HG02885 (cell line): ENCODE data around the gene TTC9C.
A peak's percentile ranks its signal among the peaks of the same experiment; 100 is the strongest.
"Not testable (repeated sequence)": the region's sequence is repeated elsewhere in the genome, so short reads cannot be mapped to it uniquely, and the experiment has no call there.

Experiments
- ATAC-seq: cut with Tn5 transposase; IDR thresholded peaks from one replicate; pipeline ENCODE4 v1.9.1; 2021; ENCODE audit warnings: mild to moderate bottlenecking; ENCODE audit not compliant: unreplicated experiment, poor library complexity

Gene TTC9C

DNA sequence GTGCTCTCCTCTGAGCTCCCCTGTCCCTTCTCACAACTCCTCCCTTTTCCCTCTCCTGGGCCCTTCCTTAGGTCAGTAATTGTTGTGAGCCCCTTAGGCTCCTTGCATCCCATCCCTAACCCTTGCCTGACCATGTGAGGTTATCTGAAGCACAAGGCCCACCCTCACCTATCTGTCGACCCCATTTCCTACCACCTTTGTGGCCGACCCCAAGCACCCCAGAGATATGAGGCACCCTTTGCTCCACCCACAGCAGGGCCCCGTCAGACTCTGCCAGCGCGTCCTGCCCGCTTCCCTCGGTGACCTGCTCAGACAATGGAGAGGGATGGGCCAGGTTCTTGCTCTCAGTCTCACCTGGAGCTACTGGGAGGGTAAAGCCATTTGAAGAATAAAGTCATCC is 19.5 kb upstream of the TTC9C start:
- ATAC-seq = no peak

DNA sequence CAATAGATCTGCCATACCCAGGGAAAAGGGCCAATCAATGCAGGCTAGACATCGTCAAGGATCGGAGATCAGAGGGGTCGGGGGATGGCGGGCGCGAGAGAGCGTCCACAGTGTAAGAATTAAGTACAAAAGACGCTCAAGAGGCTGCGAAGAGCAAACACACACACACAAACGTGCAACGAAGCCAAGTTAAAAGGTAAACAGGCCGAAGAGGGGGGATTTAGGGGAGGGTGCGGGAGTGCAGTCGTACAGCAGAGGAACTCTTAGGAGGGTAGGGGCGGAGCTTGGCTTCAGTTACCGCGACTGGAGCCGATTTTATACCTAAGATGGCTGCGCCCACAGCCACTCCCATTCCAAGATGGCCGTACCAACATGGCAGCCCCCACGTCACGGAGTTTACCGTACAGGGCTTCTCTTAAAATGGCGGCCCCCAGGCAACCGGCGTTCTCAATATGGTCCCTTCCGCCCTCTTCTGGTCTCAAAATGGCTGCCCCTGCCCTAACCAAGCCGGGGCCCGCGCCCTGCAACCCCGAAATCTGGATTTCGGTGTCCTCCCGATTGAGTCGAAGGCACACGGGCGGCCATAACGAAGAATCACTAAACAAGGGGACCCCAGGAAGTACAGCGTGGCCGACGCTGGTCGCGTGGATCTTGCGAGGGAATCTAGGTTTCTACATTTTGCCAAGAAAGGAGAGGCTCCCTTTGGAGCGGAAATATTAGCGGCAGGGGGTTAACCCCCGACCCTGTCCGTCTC is 18.9 kb upstream of the TTC9C start:
- peak; percentile 77 for ATAC-seq

DNA sequence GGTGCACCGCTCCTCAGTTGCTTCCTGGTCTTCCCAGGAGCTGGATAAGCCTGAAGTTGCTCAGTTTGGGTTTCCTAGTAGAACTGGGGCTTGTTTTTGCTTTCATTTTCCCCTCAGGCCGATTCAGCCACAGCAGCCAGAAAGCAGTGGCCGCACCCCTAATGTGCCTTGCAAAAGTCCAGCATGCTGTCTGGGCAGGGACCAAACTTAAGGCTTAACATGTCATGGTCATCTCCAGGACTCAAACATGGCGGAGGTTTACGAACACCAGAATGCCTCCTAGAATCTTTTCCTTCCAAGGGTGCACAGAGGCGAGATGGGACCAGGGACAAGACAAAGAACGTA is 18.3 kb upstream of the TTC9C start:
- ATAC-seq = no peak

DNA sequence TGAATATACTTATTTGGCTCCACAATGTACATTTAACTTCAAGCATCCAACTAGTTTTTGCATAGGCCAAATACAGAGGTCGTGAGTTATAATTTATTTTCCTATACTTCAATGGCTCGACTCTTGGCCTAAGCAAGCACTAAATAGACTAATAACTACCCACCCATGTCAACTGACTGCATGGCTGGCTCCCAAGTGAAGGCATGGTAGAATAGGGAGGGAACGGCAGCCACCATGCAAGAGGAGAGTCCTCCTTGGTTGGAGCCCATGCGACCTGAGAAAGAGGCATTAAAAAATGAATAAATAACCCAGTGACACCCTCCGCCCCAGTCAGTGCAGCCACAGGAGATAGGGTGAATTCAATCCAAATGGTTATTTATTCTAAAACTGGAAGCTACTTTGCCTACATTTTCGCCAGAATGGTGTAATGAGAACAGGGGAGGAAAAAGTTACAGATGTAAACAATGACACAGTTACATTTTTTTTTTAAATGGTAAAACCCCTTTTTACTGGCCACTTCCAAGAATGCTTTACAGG is 15.9 kb upstream of the TTC9C start:
- ATAC-seq = no peak

DNA sequence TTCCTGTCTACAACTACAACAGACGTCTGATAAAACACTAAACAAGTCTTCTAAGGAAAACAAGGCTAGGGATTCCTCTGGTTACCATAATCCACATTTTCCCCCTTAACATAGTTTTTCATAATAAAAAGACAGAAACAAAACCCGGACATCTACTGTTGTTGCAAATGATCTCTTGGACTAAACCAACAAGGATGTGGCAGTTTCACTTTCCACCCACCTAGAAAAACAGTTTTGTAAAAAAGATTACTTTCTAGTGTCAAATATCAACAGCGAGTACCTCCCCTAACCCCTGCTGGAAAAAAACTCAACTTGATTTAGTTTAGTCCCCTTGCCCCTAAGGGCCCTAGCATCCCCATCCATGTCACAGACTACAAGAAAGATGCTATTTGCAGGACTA is 15.4 kb upstream of the TTC9C start:
- no peak for ATAC-seq

DNA sequence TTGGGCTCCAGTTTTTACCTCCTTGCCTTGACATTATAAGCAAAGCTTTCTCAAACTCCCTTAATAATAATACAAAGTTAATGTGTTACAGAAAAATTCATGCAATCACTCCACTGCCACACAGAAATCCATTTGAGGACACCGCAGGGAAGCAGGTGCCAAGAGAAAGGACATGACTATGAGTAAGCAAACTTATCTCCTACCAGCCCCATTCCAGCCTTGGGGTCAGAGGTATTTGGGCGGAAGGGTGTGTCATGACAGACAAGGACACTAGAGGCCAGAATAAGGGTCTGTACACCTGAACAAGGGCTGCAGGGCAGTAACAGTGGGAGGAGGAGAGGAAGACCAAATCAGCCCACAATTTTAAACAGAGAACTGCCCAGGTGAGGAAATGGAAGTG is 14.9 kb upstream of the TTC9C start:
- no peak for ATAC-seq

DNA sequence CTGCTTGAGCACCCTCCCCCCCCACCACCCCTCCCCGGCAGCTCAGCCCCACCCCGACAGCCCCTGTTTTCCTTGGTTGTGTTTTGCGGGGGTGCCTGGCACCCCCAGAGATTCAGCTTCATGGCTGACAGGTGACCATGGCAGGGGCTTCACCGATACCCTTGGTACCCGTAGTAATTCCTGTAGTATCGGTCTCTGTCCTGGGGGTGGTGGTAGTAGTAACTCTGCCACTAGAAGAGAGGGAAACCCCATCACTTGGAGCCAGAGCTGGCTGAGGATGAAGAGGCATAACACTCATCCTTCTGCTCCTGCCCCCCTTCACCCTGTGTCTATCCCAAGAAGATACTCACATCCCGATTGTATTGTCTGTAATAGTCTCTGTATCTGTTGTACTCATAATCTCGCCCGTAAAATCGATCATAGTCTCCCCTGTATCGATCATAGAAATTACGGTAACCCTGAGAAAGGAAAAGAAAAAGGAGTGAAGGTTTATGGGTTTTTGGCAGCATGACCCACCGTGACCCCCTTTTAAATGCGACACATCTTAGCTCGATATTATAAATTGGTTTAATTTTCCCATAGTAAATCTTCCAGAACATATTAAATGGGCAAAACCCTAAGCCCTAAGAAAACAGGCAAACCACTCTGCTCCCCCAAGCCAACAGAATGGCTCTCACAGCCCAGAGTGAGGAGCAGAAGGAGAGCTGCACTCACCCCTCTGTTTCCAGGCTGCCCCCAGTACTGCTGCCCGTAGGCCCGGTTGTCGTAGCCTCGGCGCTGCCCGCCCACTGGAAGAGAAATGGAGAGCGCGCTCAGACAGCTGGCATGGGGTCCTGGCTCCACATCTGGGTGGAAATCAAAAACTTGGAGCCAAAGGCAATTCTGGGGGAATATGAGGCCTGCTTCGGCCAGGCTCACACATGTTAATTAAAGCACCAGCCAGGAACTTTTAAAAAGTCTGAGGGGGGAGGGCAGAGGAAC is 12.8 kb upstream of the TTC9C start:
- no peak for ATAC-seq

DNA sequence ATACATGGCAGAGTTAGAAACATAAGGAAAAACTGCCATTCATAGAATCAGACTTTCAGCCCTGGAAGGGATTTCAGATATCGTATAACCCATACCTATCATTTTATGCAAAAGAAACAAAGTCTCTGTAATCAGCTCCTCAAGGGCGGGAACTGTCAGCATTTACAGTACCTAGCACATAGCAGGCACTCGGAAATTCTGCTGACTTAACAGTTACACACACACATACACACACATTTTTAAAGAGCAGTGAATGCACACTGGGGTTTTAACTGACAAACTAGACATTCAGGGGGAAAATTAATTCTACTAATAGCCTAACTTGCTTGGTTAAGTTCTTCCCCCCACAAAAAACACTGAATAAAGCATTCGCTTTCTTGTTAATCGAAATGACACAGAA is 12.1 kb upstream of the TTC9C start:
- no peak for ATAC-seq

DNA sequence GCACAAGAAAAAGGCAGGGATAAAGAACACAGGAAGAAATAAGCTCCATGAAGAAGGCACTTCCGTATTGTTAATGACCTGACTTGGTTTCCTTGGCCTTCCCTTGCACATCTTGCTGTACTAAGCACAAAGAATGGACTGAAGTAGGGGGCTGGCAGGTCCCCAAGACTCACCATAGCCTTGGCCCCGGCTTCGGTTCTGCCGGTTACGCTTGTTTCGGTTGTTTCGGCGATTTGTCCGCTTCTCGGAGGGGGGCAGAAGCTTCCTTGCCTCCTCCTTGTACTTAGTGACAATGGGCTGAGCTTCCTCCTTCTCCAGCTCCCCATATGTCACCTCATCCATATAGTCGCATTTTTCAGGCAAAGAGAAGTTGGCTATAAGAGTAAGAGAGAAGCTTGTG is 11.5 kb upstream of the TTC9C start:
- no peak for ATAC-seq

DNA sequence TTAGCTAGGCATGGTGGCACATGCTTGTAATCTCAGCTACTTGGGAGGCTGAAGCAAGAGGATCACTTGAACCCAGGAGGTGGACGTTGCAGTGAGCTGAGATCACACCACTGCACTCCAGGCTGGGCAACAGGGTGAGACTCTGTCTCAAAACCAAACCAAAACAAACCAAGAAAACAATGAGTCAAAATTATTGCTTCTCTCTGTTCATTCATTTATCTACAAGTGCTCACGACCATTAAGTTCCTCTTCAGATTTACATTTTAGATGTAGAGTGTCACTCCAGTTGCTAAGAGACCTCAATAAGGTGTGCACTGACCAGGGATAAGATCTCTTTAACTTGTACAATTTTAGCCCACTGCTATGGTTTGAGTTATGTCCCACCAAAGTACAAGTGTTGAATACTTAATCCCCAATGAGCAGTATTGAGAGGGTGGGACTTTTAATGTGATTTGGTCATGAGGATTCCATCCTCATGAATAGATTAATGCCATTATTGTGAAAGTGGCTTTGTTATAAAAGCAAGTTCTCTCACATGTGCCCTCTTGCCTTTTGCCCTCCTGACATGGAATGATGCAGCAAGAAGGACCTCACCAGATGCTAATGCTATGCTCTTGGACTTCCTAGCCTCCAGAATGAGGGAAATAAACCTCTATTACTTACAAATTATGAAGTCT is 8.8 kb upstream of the TTC9C start:
- ATAC-seq = no peak

DNA sequence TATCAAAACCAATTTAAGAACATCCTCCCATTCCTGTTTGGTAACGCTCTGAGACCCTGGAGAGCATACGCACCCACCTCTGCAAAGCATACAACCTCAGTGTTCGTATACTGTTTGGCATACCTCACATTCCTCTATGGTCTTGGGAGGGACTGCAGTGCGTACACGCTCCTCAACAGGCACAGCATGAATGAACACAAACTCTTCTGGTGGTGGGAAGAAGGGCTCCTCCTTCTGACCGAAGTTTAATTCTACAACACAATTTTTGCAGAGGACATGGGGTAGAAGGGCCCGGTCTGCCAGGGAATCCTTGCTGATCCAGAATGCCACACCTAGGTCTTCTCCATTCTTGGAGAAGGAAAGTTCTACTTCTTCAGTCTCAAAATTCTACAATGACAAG is 6.3 kb upstream of the TTC9C start:
- ATAC-seq = no peak

DNA sequence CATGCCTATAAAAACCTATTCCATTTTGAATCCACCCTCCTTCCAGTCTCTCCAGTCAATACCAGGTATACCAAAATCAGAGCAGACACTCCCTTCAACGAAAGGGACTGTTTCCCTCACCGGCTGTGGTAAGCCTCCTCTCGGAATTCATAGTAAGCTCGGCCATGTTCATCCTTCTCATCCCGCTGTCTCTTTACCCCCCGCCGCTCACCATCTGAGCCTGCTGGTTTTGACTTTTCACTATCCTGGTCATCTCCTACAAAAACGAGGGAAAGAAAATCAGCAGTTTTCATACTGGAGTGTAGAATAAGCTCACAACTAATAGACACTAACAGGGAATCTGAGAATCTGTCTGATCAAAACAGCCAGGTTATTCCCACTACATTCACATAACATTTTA is 4.1 kb upstream of the TTC9C start:
- no peak for ATAC-seq

DNA sequence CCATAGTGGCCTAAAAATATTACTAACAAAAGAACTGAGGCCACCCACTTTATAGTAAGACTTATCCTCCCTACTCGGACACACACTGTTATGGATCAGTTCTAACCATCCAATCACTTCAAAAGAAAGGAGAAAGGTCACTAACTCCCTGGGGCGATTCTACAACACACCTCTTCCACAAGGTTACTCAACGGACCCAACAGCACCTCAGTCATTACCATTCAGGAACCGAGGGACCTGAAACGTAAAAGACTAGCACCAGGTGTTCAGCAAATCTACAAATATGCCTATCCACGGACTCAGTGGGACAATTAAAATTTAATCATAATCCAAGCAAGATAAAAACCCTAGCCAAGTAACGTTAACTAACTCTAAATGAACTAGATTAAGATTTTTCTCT is 2.6 kb upstream of the TTC9C start:
- no peak for ATAC-seq

DNA sequence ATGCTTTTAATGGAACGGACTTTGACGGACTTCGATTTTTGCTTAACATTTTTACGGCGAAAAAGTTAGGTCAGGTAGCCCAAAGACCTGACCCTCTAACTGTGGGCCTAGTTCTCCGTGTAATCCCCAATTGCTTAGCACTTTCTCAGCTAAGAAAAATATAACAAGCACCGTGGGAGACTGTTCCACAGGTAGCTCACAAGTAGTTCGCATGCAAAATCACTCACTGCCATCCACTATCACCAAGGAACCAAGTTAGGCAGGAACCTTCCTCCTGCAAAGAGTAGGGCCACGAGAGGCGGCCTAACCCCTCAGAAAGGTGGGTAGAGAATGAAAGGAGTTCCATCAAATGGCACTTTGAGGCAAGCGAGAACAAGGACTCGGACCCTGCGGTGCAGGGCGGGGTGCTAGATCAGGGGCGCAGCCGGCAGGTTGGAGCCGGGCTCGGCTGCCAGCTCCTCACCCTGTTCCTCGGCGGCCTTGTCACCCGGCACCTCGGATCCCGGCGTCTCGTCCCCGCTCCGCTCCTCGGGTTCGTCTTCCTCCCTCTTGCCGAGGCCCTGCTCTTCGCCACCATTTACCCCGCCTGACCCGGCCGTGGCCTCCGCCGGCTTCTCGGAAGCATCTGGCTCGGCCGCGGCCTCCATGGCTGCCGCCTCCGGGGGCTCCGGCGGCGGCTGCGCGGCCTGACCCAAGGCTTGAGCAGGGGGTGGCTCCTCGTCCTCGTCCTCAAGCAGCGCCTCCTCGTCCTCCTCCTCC is 2.0 kb upstream of the TTC9C start:
- ATAC-seq = no peak

DNA sequence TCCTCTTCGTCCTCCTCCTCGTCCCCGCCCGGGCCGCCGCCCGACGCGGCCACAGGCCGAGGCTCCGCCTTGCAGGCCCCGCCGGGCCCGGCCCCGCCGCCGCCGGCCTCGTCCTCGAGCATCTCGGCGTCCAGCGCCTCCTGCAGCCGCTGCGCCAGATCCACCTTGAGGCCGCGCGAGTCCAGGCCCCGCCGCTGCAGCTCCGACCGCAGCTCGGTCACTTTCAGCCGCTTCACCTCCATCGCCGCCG is 1.4 kb upstream of the TTC9C start:
- no peak for ATAC-seq

DNA sequence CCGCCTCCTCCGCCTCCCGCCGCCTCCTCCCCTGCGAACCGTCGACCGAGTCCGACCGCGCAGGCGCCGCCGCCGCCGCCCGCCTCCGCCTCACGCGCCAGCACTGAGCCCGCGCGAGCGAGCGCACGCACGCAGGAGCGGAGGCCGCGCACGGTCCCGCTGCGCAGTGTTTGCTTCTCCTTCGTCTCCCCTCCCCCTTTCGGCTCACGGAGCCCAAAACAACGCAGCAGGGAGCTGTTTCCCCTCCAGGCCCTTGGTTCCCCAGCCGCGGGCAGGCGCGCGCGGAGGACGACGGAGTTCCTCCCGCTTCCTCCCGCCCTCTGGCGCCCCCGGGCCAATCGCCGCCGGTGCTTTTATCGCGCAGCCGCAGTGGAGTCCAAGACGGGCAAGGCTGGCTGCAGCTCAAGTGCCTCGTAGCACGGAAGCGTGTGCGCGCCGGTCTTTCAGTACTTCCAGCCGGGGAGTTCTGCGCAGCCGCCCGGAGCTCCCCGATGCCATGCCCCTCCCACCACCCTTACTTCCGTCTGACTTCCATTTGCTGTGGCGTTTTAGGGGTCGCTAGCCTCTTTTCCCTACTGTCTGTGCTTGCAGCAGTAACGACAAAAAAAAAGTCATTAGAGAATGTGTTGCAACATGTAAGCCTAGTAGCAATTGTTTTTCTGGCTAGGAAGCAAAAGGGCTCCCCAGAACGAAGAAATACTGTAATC is 968 bp upstream of the TTC9C start, which contains the start of gene HNRNPUL2:
Gene HNRNPUL2, minus strand, starts transcription at position 293 of the 707 bp plus-strand sequence. CDS start 301 bp downstream, outside the sequence.
- ATAC-seq = peak; percentile 70

DNA sequence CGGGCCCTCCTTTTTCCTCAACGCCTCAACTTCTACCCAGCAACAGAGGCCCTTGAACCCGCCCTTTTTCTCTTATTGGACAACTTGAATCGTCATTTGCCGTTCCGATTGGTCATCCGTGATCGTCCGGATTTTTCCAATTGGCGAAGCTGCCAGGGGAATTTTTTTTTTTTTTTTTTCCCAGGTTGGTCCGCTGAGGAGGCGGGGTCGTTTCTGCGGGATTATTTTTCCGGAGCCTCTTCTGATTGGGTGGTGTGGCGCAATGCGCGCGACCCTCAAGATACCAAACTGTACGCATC is 465 bp upstream of the TTC9C start:
- ATAC-seq = peak; percentile 65

DNA sequence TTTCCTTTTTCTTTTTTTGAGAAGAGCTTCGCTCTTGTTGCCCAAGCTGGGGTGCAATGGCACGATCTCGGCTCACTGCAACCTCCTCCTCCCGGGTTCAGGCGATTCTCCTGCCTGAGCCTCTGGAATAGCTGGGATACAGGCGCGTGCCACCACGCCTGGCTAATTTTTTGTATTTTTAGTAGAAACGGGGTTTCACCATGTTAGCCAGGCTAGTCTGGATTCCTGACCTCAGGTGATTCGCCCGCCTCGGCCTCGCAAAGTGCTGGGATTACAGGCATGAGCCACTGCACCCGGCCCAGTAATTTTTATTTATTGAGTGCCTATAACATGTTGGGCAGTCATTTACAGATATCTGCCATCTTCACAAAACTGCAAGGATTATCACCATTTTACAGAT is 1.8 kb downstream of the TTC9C start:
- ATAC-seq = not testable (repeated sequence)

DNA sequence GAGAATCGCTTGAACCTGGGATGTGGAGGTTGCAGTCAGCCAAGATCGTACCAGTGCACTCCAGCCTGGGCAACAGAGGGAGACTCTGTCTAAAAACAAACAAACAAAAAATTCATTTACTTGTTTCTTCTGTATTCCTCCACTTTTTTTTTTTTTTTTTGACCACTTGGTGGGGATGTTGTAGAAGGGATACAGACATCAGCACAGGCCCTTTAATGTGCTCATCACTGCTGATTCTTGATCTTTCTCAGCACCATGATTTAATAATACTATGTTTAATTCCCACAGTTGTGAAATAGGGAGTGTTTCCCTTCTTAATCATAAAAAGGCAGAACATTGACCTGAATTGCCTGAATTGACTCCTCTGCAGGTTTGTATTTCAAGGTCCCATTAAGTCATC is 4.5 kb downstream of the TTC9C start:
- ATAC-seq = no peak

DNA sequence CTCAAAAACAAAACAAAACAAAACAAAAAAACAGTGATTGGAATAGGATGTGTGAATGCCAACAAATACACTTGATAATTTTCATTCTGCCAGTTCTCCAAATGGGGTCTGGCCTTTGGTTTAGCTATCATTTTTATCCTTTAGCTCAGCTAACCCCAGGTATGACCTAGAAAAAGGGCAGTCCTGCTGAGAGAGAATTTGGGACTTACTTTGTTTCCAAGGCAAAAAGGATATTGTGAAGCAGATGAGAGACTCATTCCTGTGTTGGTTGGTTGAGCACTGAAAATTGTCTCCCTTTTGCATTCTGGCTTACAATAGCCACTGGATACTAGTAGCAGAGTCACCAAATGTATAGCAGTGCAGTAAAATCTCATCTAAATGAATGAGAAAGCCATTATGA is 8.9 kb downstream of the TTC9C start:
- ATAC-seq = no peak
